IMR-90 (cell line): Measurements from ENCODE around the gene ATP13A5. TPM values are rescaled to one million over a fixed set of nuclear protein-coding genes. Genes with fewer than 3 reads are reported as not detected.

Experiments
- ATAC-seq: fragments of 200-7000 bp; cut with Tn5 transposase; 2 replicates; pipeline ENCODE4 v1.9.1; 2020; ENCODE audit warnings: low read depth, mild to moderate bottlenecking, moderate library complexity
- BruUV-seq: library from RNA; stranded (reverse); fragments of 400-500 nt; replicated peaks from 2 replicates; lab custom pipeline; 2021; lab: Mats Ljungman, UMichigan
- CTCF ChIA-PET: fragments of 300-600 bp; formaldehyde crosslinking; extraction: SDS; loops from one replicate; lab custom pipeline; 2021; ENCODE audit warnings: antibody characterized with exemption; lab: Yijun Ruan, JAX
- POLR2A ChIA-PET: fragments of 300-600 bp; sonication (Branson Sonifier 250); formaldehyde crosslinking; loops from one replicate; lab custom pipeline; 2022; ENCODE audit warnings: antibody characterized with exemption; ENCODE audit not compliant: unreplicated experiment; lab: Charles Lee
- DNase-seq: peaks from one replicate; pipeline ENCODE4 v3.0.0; 2013
- H2AFZ ChIP-seq: replicated peaks from 2 replicates; pipeline ENCODE3; 2013; ENCODE audit warnings: low read length, mild to moderate bottlenecking; ENCODE audit not compliant: poor library complexity
- H2AK5ac ChIP-seq: 2 replicates; pipeline ENCODE4 v1.6.1; 2013; ENCODE audit warnings: low read depth, low read length, inconsistent platforms
- H2AK9ac ChIP-seq: replicated peaks from 2 replicates; pipeline ENCODE3; 2013; ENCODE audit warnings: mild to moderate bottlenecking, low read depth, low read length, moderate library complexity; ENCODE audit not compliant: poor library complexity
- H2BK120ac ChIP-seq: 2 replicates; pipeline ENCODE4 v1.6.1; 2013; ENCODE audit warnings: low read depth, low read length, inconsistent platforms
- H2BK15ac ChIP-seq: 3 replicates; pipeline ENCODE4 v1.6.1; 2013; ENCODE audit warnings: low read depth, low read length, inconsistent platforms
- H2BK20ac ChIP-seq: 2 replicates; pipeline ENCODE4 v1.6.1; 2013; ENCODE audit warnings: low read depth, mild to moderate bottlenecking, inconsistent platforms, low read length, moderate library complexity
- H2BK5ac ChIP-seq: 2 replicates; pipeline ENCODE4 v1.6.1; 2013; ENCODE audit warnings: mild to moderate bottlenecking, low read depth, low read length, inconsistent platforms; ENCODE audit not compliant: poor library complexity, severe bottlenecking
- H3K14ac ChIP-seq: replicated peaks from 2 replicates; pipeline ENCODE4 v1.6.1; 2013; ENCODE audit warnings: low read depth, low read length, inconsistent platforms
- H3K18ac ChIP-seq: 2 replicates; pipeline ENCODE4 v1.6.1; 2013; ENCODE audit warnings: low read depth, low read length, control low read depth
- H3K23ac ChIP-seq: 2 replicates; pipeline ENCODE4 v1.6.1; 2013; ENCODE audit warnings: low read depth, low read length, inconsistent platforms
- H3K27ac ChIP-seq: 2 replicates; pipeline ENCODE4 v1.5.1; 2013; ENCODE audit warnings: mild to moderate bottlenecking, control low read depth, low read length; ENCODE audit not compliant: insufficient read depth
- H3K27me3 ChIP-seq: 2 replicates; pipeline ENCODE4 v1.6.1; 2013; ENCODE audit warnings: low read length; ENCODE audit not compliant: control insufficient read depth, insufficient read depth
- H3K36me3 ChIP-seq: 2 replicates; pipeline ENCODE4 v1.6.1; 2013; ENCODE audit warnings: low read length, mixed read lengths; ENCODE audit not compliant: control insufficient read depth, insufficient read depth
- H3K4ac ChIP-seq: 2 replicates; pipeline ENCODE4 v1.6.1; 2013; ENCODE audit warnings: low read depth, low read length, inconsistent platforms
- H3K4me1 ChIP-seq: 2 replicates; pipeline ENCODE4 v1.6.1; 2013; ENCODE audit warnings: low read length, mixed read lengths; ENCODE audit not compliant: control insufficient read depth, insufficient read depth
- H3K4me2 ChIP-seq: 2 replicates; pipeline ENCODE4 v1.6.1; 2013; ENCODE audit warnings: low read depth, mild to moderate bottlenecking, control low read depth, low read length, moderate library complexity
- H3K4me3 ChIP-seq: 2 replicates; pipeline ENCODE4 v1.5.1; 2013; ENCODE audit warnings: low read depth, mild to moderate bottlenecking, control low read depth, low read length, moderate library complexity; ENCODE audit not compliant: insufficient read depth
- H3K56ac ChIP-seq: 2 replicates; pipeline ENCODE4 v1.6.1; 2013; ENCODE audit warnings: low read length, inconsistent platforms; ENCODE audit not compliant: insufficient read depth; ENCODE audit errors: extremely low read depth
- H3K79me1 ChIP-seq, 2 experiments: 2 replicates each; pipeline ENCODE4 v1.6.1; 2013; ENCODE audit warnings: low read length in 2 of 2, inconsistent platforms in 1 of 2, low read depth in 1 of 2
- H3K9ac ChIP-seq: 2 replicates; pipeline ENCODE4 v1.6.1; 2013; ENCODE audit warnings: low read depth, low read length, control low read depth
- H3K9me1 ChIP-seq: 2 replicates; pipeline ENCODE4 v1.6.1; 2013; ENCODE audit warnings: low read length, inconsistent platforms; ENCODE audit not compliant: insufficient read depth
- H3K9me3 ChIP-seq: 2 replicates; pipeline ENCODE4 v1.6.1; 2013; ENCODE audit warnings: low read length; ENCODE audit not compliant: control insufficient read depth, insufficient read depth
- H4K20me1 ChIP-seq: 2 replicates; pipeline ENCODE4 v1.6.1; 2013; ENCODE audit warnings: low read length, inconsistent platforms; ENCODE audit not compliant: insufficient read depth
- H4K5ac ChIP-seq: 2 replicates; pipeline ENCODE4 v1.6.1; 2013; ENCODE audit warnings: mild to moderate bottlenecking, low read depth, low read length, control low read depth
- H4K8ac ChIP-seq, 2 experiments: 2 replicates each; pipeline ENCODE4 v1.6.1; 2013; ENCODE audit warnings: low read depth in 2 of 2, low read length in 2 of 2, control low read depth in 1 of 2, inconsistent platforms in 1 of 2
- H4K91ac ChIP-seq: 2 replicates; pipeline ENCODE4 v1.6.1; 2013; ENCODE audit warnings: low read depth, low read length, inconsistent platforms; ENCODE audit not compliant: insufficient read depth
- CHD1 ChIP-seq: IDR thresholded peaks from 2 replicates; pipeline ENCODE4 v1.6.1; 2012; ENCODE audit warnings: low read depth, low read length, improper control_type of control experiment
- FOS ChIP-seq: fragments of 150-350 bp; IDR thresholded peaks from 2 replicates; pipeline ENCODE4 v1.6.1; 2016; ENCODE audit warnings: low read depth, low read length
- NFE2L2 ChIP-seq: fragments of 150-350 bp; IDR thresholded peaks from 2 replicates; pipeline ENCODE4 v1.6.1; 2016; ENCODE audit warnings: low read depth, mild to moderate bottlenecking, low read length
- POLR2A ChIP-seq: IDR thresholded peaks from 2 replicates; pipeline ENCODE4 v1.6.1; 2012; ENCODE audit warnings: mild to moderate bottlenecking, low read depth, low read length
- RAD21 ChIP-seq: IDR thresholded peaks from 2 replicates; pipeline ENCODE4 v1.6.1; 2012; ENCODE audit warnings: low read length, improper control_type of control experiment
- RFX5 ChIP-seq: IDR thresholded peaks from 2 replicates; pipeline ENCODE4 v1.8.0; 2012; ENCODE audit warnings: low read depth, mild to moderate bottlenecking, low read length, moderate library complexity
- SMC3 ChIP-seq: fragments of 150-350 bp; IDR thresholded peaks from 2 replicates; pipeline ENCODE4 v1.6.1; 2016; ENCODE audit warnings: low read depth, mild to moderate bottlenecking, antibody characterized with exemption, low read length, moderate library complexity
- WGBS, 2 experiments: methylation state at CpG; one replicate each; pipeline versions ENCODE4 v1.1.5 to v1.1.7; 2013; ENCODE audit warnings: missing lambda C conversion rate in 2 of 2; ENCODE audit not compliant: insufficient read length in 1 of 2; ENCODE audit errors: extremely low coverage in 2 of 2; 5-methylcytosine and 5-hydroxymethylcytosine counted together
- dilution Hi-C: fragments of 300-500 bp; cut with HindIII; formaldehyde crosslinking; loops from one replicate; pipeline ENCODE4 v1.14.3; 2018; ENCODE audit warnings: low sequenced_read_pairs; ENCODE audit not compliant: unreplicated experiment
- in situ Hi-C: fragments of 300-500 bp; cut with MboI; formaldehyde crosslinking; loops from 3 replicates; pipeline ENCODE4 v1.14.3; 2019; ENCODE audit warnings: low sequenced_read_pairs, inconsistent platforms, mixed read lengths
- intact Hi-C: fragments of 100-400 bp; cut with micrococcal nuclease; formaldehyde crosslinking; loops from 2 replicates; pipeline ENCODE4 v1.10.0; 2022
- polyA plus RNA-seq, 3 experiments: library from polyadenylated mRNA; depleted of rRNA; stranded (reverse); fragments of >200 nt; gene quantifications; 2 replicates each; pipeline ENCODE4 v1.2.3, GENCODE V29; 2012; ENCODE audit warnings: low replicate concordance in 1 of 3
- total RNA-seq: library from RNA; depleted of rRNA; stranded (reverse); fragments of >200 nt; gene quantifications from 2 replicates; pipeline ENCODE4 v1.2.3, GENCODE V29; 2012
- TF ChIP-seq, protein P1 (sequence below): conservative IDR thresholded peaks from 2 replicates; pipeline ENCODE4 v1.5.1; 2012; ENCODE audit warnings: mild to moderate bottlenecking, low read depth, low read length, improper control_type of control experiment
- TF ChIP-seq, protein P2 (sequence below): fragments of 150-350 bp; IDR thresholded peaks from 2 replicates; pipeline ENCODE4 v1.6.1; 2016; ENCODE audit warnings: low read depth, mild to moderate bottlenecking, low read length, moderate library complexity, borderline replicate concordance

The ATP13A5 gene
- total and polyA plus RNA-seq, 2 of the 4 experiments (the other 2 are of a cell fraction), result not detected

- TF ChIP-seq, protein P1, sequence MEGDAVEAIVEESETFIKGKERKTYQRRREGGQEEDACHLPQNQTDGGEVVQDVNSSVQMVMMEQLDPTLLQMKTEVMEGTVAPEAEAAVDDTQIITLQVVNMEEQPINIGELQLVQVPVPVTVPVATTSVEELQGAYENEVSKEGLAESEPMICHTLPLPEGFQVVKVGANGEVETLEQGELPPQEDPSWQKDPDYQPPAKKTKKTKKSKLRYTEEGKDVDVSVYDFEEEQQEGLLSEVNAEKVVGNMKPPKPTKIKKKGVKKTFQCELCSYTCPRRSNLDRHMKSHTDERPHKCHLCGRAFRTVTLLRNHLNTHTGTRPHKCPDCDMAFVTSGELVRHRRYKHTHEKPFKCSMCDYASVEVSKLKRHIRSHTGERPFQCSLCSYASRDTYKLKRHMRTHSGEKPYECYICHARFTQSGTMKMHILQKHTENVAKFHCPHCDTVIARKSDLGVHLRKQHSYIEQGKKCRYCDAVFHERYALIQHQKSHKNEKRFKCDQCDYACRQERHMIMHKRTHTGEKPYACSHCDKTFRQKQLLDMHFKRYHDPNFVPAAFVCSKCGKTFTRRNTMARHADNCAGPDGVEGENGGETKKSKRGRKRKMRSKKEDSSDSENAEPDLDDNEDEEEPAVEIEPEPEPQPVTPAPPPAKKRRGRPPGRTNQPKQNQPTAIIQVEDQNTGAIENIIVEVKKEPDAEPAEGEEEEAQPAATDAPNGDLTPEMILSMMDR, result no peak
- TF ChIP-seq RAD21, result no peak
- no peak for TF ChIP-seq POLR2A
- TF ChIP-seq SMC3, result no peak
- TF ChIP-seq, protein P2, sequence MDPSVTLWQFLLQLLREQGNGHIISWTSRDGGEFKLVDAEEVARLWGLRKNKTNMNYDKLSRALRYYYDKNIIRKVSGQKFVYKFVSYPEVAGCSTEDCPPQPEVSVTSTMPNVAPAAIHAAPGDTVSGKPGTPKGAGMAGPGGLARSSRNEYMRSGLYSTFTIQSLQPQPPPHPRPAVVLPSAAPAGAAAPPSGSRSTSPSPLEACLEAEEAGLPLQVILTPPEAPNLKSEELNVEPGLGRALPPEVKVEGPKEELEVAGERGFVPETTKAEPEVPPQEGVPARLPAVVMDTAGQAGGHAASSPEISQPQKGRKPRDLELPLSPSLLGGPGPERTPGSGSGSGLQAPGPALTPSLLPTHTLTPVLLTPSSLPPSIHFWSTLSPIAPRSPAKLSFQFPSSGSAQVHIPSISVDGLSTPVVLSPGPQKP, result no peak
- no peak for TF ChIP-seq RFX5
- TF ChIP-seq NFE2L2, result no peak
- no peak for TF ChIP-seq FOS
- TF ChIP-seq CHD1, result no peak
- no peak overlapping the region for H3K23ac ChIP-seq
- no peak overlapping the region for H4K8ac ChIP-seq
- no peaks in the 10 kb centered on the region for H4K20me1 ChIP-seq
- peaks cover 8% of the 10 kb centered on the region for H3K9me3 ChIP-seq
- H3K27ac ChIP-seq, result no peak overlapping the region
- no peaks in the 10 kb centered on the region for H3K4me1 ChIP-seq
- no peak overlapping the region for H2BK15ac ChIP-seq
- no peaks in the 10 kb centered on the region for H3K36me3 ChIP-seq
- H3K4me2 ChIP-seq, result no peak overlapping the region
- no peak overlapping the region for H2BK20ac ChIP-seq
- dilution Hi-C loops (no loop called here), intact Hi-C loops (no loop called here), in situ Hi-C loops (no loop called here)
- ChIA-PET POLR2A (no interaction called here), CTCF (no interaction called here)
- no peak overlapping the region for H2BK120ac ChIP-seq
- H2AK5ac ChIP-seq, result no peak overlapping the region
- WGBS, 2 experiments, result no CpG with 5 or more reads among the region's 3 CpGs
- no peak overlapping the region for H3K4me3 ChIP-seq
- no peak overlapping the region for H3K4ac ChIP-seq
- H4K91ac ChIP-seq, result no peak overlapping the region
- no peak overlapping the region for H3K18ac ChIP-seq
- H3K9me1 ChIP-seq, result no peaks in the 10 kb centered on the region
- H3K14ac ChIP-seq, result no peak overlapping the region
- no peak overlapping the region for H3K9ac ChIP-seq
- BruUV-seq, result no TSS peak
- no peak for ATAC-seq
- no peak overlapping the region for H2AFZ ChIP-seq
- no peaks in the 10 kb centered on the region for H3K79me1 ChIP-seq
- H3K27me3 ChIP-seq, result no peaks in the 10 kb centered on the region
- DNase-seq, result no peak
- no peak overlapping the region for H4K5ac ChIP-seq
- no peak overlapping the region for H2AK9ac ChIP-seq
- H3K56ac ChIP-seq, result no peak overlapping the region
- no peak overlapping the region for H2BK5ac ChIP-seq
Observed at GRCh38 chr3:193348686-193349085, 29.9 kb downstream of the ATP13A5 start.
